ENCODE data around the gene SLC25A44. TPM values are rescaled to one million over a fixed set of nuclear protein-coding genes. Genes with fewer than 3 reads are reported as not detected.

Gene SLC25A44
- polyA plus RNA-seq, 1 donor: 11.3 TPM

DNA sequence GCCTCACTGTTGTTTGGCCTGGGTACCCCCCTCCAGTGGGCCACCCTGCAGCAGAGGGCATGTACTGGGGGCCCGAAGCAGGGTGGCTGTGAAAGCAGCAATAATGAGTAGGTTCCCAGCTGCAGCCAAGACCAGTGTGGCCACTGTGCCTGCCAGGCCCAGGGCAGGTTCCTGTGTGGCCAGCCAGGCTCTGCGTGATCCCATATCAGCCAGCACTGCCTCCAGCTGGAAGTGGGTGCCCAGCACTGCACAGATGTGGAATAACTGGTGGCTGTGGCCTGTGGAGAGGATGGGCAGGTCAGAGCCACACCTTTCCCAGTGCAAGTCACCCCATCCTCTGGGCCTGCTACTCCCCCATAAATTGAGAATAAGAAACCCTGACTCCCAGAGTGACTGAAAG lies 50.2 kb downstream of the SLC25A44 start:
- DNase-seq: no peak

DNA sequence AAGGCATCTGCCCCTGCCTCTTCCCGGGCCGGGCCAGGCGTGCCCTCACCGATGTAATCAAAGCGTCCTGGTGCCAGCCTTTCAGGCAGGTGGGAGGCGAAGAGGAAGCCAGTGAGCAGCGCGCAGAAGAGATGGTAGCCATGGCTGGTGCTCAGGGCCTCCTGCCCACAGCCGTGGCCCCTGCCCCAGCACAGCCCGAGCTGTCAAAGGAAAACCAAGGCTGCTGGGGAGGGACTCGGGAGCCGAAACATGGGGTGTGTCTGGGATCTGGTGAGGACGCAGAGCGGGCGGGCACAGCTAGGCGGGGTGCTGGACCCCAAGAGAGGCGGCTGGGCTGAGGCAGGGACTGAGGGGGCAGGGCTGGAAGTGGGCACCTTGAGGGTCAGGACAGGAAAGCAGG lies 50.8 kb downstream of the SLC25A44 start:
- no peak for DNase-seq

DNA sequence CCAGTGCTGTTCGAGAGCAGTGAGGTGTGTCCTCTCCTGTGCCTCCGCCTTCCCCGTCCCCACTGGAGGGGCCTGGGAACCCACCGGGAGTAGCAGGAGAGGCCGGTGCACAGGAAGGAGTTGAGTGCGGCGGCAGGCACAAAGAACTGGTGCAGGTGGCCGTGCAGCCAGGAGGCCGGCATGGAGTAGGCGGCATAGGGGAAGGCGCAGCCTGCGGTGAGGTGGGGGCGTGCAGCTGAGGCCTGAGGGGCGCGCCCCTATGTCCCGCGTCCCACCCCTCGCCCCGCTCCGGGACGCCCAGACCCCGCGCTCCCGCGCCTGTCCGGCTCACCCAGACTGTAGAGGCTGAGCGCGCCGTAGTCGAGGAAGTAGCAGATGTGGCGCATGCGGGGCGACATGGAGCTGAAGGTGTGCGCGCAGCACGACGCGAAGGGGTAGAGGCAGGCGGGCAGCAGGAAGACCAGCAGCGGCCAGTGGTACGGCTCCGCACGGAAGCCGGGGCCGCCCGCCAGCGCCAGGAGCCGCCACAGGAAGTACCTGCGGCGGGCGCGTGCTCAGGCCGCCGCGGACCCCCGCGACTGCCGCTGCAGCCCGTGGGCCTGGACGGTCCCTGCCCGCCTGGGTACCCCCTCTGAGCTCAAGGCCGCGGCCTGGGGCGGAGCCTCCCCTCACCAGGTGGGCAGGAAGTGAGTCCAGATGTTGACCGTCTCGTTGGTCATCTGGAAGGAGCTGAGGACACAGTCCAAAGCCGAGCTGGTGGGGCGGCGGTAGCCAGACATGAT lies 51.7 kb downstream of the SLC25A44 start:
- no peak for DNase-seq

DNA sequence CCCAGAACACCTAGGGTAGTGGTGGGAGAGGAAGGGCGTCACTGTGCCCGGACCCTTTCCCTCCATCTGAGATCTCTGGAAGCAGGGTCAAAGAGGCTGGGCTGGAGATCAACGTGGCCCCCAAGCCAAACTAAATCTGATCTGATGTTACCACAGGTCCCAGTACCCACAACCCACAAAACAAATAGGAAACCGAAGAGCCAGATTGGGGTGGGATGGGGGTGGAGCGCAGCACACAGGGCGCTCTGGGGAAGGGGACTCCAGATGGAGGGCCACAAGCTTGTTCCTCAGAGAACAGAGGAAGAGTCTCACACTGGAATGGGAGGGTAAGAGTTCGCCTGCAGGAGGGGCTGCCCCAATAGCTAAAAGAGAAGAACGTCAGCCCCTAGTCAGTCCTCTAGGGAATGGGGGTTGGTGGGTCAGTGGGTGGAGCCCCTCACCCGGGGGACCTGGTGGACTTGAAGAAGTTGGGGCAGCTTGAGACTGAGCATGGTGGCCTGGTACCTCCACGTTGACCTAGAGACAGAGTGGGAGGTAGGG lies 52.4 kb downstream of the SLC25A44 start:
- no peak for DNase-seq

DNA sequence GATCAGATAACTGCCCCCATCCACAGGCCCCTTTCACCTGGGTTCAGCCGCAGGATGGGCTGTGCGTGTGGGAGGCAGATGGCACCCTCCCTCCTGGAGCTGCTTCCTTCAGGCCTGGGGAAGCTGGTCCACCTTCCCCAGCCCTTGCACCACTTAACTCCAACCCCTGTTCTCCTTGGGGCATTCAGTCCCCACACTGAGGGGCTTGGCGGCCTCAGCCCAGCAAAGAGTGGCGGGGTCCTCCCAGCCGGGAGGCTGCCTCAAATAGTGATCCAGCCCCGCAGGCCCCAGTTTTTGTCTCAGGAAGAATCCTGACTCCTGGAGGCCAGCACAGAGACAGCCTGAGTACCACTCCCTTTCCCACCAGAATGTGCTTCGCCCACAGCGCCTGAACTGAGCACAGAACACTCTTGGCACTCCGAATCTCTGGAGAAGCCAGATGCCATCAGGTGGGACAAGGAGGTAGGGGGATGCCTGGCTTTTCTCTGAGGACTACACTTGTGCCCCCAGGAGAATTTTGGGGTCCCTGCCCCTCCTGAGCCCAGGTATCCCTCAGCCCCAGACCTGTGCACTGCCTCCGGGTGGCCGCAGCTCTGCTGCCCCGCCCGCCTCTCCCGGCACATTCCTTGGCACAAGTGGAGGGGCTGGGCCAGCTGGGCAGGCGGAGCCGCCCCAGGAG lies 53.0 kb downstream of the SLC25A44 start:
- no peak for DNase-seq

DNA sequence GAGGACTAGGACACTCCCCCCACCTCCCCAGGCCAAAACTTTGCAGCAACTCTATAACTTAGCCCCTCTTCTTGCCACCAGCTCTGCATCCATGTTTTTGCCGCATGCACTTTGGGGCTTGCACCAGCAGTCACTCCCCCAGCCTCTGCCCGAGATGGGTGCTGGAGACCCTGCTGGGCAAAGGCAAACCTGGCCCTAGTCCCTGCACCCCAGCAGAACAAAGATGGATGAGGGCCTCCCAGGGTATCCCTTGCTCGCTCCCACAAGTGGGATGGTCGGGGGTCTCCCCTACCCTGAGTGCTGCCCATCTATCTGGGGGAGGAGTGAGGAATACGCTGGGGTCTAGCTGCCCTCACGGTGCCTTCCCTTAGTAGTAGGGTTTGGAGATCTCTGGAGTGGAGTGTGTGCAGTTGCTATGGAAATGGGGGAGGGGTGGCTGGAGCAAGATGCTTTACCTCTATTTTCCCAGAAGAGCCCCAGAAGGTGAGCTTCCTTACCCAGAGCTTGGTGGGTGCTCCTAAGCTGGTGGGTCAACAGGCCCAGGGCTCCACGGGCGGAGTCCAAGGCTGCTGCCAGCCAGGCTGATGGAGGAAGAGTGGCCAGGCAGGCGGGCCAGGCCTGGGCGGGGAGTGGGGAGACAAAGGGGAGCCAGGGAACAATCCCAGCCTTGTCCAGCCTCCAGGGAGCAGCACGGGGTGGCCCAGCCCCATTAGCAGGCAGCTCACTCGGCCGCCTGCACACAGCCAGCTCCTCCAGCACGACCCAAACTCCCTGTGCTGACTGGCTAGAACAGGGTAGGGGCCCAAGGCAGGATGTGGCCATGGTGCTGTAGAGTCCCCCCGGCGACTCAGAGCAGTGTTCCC lies 53.8 kb downstream of the SLC25A44 start, which contains the start of gene PAQR6:
PAQR6 (minus strand) TSS at position 597 of the 863 bp plus-strand sequence. CDS start 1,325 bp downstream, outside the sequence.
- DNase-seq: no peak

DNA sequence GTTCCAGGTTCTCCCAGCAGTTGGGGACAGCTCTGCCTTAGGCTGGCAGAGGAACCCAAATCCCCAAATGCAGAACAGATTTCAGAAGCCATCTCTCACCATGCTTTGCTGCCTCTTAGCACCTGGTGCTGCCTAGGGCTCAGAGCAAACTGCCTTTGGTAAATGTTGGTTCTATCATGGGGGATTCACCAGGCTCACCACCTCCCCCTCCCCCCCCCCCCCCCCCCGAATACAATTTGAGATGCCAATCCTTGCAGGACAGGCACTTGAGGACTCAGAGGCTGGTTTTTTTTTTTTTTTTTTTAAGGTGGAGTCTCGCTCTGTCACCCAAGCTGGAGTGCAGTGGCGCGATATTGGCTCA lies 54.4 kb downstream of the SLC25A44 start:
- DNase-seq: no peak

DNA sequence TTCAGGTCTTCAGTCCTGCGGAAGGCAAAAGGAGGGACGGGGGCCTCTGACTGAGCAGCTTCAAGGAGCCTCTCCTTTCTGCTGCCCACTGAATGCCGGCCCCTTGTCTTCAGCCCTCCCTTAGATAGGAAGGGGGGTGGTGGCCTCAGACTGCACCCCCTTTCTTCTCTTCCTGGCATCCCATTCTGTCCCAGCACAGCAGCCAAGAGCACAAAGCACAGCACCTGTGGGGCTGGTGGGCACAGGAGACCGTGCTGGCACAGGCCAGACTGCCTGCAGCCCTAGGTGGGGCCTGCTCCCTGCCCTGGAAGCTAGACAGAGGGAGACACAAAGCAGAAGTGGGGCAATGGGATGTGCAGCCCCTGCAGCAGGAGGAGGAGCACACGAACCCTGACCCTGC lies 55.7 kb downstream of the SLC25A44 start:
- no peak for DNase-seq

DNA sequence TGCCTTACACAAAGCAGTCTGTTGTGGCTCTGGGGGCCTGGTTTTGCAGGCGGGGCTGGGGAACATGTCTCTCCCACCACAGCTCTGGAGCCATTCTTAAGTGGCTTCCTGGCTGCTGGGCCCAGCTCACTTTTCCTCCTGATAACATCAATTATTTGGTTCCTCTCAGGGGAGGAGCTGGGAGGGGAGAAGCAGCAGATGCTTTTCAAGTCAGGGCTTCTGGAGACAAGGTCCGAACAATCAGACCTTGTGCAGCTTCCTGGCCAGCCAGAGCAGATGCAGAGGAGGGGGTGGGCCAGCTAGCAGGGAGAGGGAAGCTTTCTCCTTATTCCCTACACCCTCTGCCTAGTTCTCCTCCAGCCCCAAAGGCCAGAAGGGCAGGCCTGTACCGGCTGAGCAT lies 57.6 kb downstream of the SLC25A44 start:
- DNase-seq: no peak

DNA sequence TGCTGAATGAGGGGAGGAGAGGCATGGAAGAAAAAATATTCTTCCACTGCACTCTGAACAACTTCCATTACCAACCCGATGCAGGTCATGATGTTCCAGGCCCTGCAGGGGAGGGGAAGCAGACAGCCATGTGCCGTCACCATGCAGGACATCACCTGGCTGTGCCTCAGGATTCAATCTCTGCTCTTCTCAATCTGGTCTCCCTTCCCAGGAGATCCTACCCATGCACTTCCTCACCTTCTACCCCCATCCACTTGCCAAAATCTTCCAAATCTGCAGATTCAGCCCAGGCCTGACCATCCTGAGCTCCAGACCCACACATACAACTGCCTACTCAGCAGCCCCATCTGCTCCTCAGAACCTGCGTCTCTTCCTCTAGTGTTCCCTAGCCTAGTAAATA lies 59.7 kb downstream of the SLC25A44 start:
- DNase-seq: no peak

DNA sequence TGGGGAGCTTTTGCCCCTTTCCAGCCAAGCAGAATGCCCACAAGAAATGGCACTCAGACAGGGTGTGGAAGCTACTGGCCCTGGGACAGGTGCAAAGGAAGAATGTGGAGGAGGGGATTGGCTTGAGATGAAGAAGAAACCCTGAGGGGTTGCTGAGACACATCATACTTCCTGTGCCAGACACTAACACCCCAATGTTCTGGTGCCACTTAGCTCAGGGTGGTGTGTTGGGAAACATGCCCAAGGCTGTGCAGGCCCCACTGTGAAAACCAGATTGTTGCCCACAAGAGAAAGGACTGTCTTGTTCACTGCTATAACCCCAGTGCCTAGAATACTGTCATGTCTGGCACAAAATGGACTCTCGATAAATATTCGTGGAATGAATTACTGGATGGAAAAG lies 63.8 kb downstream of the SLC25A44 start:
- DNase-seq: no peak

DNA sequence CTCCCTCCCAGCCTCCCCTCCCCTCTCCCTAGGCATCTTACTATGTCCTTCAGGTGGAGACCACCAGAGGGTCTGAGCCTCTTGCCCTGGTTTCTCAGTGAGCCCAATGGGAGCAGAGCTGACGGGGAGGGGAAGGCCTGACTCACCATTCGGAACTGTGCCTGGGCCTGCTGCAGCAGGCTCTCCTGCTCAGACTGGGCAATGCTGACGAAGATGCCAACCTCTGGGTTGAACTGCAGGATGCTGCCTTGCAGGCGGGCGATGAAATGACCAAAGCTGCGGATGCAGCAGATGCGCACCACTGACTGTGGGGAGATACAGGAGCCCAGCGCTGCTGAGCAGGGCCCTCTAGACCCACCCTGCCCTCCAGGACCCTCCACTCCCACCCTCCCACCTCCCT lies 65.0 kb downstream of the SLC25A44 start:
- no peak for DNase-seq

DNA sequence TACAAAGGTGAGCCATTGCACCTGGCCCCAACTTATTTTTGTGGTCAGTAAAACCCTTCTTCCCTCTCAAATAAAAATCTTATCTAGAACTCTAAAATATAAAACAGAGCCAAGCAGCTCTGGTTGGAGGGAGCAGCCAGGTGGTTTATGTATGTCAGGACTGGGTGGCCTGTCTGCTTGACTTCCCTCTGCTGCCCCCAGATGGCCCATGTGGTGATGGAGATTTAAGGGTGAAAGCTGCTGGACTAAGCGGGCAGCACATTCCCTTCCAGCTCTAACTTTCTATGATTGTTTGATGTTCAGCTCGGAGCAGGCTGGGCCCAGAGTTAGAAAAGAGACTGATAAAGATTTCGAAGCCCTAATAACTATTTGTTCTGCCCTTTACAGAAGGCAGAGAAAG lies 65.9 kb downstream of the SLC25A44 start:
- DNase-seq: no peak

DNA sequence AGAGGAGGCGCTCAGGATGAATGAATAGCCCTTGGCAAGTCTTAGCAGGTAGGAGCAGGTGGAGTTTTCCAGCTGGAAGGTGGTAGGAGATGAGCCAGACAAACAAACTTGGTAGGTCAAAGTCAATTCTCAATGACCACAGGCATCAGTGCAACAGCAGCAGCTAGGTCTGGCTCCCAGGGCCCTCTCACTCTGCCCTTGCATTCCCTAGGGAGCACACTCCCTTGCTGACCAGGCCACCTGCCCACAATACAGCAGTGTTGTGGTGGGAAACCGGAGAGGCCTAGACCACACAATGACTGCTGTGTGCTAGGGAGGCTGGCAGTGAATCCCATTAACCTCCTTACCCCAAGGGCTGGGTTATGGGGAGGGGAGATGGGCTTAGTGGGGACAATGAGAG lies 67.0 kb downstream of the SLC25A44 start:
- DNase-seq: no peak

Other genes with a start within 250 kb of the SLC25A44 start
- 192 TPM for gene ARHGEF2, start 215.6 kb upstream of the SLC25A44 start, polyA plus RNA-seq (ENCODE audit: insufficient read length)
- 206 TPM for gene SSR2, start 173.2 kb upstream of the SLC25A44 start, polyA plus RNA-seq (ENCODE audit: insufficient read length)
- 49.4 TPM for gene UBQLN4, start 140.3 kb upstream of the SLC25A44 start, polyA plus RNA-seq (ENCODE audit: insufficient read length)
- gene LAMTOR2, start 139.3 kb upstream of the SLC25A44 start, polyA plus RNA-seq (ENCODE audit: insufficient read length): 40.8 TPM
- gene RAB25, start 132.9 kb upstream of the SLC25A44 start, polyA plus RNA-seq (ENCODE audit: insufficient read length): 1.0 TPM
- gene MEX3A, start 111.6 kb upstream of the SLC25A44 start, polyA plus RNA-seq (ENCODE audit: insufficient read length): 22.5 TPM
- 319 TPM for gene LMNA, start 79.4 kb upstream of the SLC25A44 start, polyA plus RNA-seq (ENCODE audit: insufficient read length)
- 4.8 TPM for gene SEMA4A, start 40.5 kb upstream of the SLC25A44 start, polyA plus RNA-seq (ENCODE audit: insufficient read length)
- gene PMF1, start 18.9 kb downstream of the SLC25A44 start, polyA plus RNA-seq (ENCODE audit: insufficient read length): 42.3 TPM
- gene BGLAP, start 48.1 kb downstream of the SLC25A44 start, polyA plus RNA-seq (ENCODE audit: insufficient read length): 3.3 TPM
- 5.2 TPM for gene PAQR6, start 54.0 kb downstream of the SLC25A44 start, polyA plus RNA-seq (ENCODE audit: insufficient read length)
- 53.6 TPM for gene SMG5, start 88.7 kb downstream of the SLC25A44 start, polyA plus RNA-seq (ENCODE audit: insufficient read length)
- gene TMEM79, start 90.2 kb downstream of the SLC25A44 start, polyA plus RNA-seq (ENCODE audit: insufficient read length): 5.0 TPM
- gene GLMP, start 101.6 kb downstream of the SLC25A44 start, polyA plus RNA-seq (ENCODE audit: insufficient read length): 20.2 TPM
- not detected for gene VHLL, start 105.2 kb downstream of the SLC25A44 start, polyA plus RNA-seq (ENCODE audit: insufficient read length)
- gene CCT3, start 144.2 kb downstream of the SLC25A44 start, polyA plus RNA-seq (ENCODE audit: insufficient read length): 187 TPM
- gene TSACC, start 144.4 kb downstream of the SLC25A44 start, polyA plus RNA-seq (ENCODE audit: insufficient read length): 1.0 TPM
- 0.22 TPM for gene RHBG, start 175.1 kb downstream of the SLC25A44 start, polyA plus RNA-seq (ENCODE audit: insufficient read length)

Data from hindlimb muscle (tissue), 1 donor.